GM18868 (cell line): Measurements from ENCODE around the gene ZNF436.
"Not testable (repeated sequence)": the region's sequence is repeated elsewhere in the genome, so short reads cannot be mapped to it uniquely, and the experiment has no call there.

ENCODE experiments used
- ATAC-seq: cut with Tn5 transposase; IDR thresholded peaks from one replicate; pipeline ENCODE4 v1.9.1; 2021; ENCODE audit warnings: mild to moderate bottlenecking, moderate library complexity; ENCODE audit not compliant: unreplicated experiment

The ZNF436 gene

DNA sequence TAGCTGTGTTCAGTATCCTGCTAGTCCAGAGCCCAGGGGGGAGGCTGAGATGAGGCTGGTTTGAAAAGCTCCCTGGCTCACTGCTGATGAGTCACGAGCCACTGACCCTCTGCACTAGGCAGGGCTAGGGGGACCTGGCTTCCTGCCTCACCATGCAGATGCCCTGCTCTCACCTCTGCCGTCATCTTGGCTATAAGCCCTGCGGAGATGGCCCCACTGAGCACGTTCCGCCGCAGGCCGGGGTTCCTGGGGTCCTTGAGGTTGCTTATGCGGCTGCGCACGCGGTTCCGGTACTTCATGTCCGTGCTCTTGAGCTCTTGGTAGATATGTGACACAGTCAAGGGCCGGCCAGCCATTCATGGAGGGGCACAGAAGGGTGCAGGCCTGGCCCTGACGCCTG lies 24.1 kb upstream of the ZNF436 start:
- ATAC-seq, result no peak

DNA sequence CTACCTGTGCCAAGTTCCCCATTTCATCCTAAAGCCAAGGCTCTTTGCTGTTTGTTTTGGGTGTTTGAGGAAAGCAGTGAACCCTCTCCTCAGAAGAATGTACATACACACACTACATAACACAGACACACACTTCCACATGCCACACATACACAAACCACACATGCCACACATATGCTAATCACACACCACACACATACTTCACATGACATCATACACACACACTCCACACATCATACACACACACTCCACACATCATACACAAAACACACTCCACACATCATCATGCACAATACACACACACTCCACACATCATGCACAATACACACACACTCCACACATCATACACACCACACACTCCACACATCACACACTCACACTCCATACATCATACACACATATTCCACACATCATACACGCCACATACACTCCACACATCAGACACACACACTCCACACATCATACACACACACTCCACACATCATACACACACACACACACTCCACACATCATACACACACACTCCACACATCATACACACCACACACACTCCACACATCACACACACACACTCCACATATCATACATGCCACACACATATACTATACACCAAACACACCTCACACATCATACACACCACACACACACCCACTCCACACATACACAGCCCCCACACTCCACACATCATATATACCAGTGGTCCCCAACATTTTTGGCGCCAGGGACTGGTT lies 22.7 kb upstream of the ZNF436 start:
- ATAC-seq, result no peak

DNA sequence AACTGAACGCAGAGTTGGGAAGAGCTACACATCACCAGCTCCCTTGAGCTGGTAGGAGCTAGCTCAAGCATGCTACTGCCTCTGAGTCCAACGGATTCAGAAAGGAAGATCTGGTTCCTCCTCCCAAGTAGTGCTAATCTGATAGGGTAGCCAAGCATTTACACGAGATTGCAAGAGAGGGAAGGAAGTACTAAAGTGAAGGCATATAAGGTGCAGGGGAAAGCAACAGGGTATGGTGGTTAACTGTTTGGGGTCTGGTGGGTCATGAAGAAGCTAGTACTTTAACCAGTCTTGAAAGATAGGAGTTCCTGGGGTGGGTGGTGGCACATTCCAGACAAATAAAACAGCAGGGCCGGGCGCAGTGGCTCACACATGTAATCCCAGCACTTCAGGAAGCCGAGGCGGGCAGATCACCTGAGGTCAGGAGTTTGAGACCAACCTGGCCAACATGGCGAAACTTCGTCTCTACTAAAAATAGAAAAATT lies 20.2 kb upstream of the ZNF436 start:
- no peak for ATAC-seq

DNA sequence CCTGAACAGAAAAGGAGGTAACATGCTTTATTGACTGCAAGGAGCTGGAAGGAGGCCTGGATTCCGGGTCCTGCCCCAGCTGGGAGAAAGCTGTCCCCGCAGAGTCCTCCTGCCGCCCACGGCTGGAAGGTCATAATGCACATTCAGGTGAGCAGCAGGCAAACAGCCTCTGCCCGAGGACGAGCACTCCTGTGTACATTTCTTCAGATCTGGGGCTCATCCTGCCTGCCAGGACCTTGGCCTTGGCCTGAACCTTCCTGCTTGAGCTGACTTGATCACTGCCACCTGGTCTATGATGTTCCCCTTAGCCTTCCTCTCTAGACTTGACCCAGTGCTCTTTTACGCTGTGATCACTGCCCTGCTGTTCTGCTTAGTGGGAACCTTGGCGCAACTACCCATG lies 17.9 kb upstream of the ZNF436 start:
- no peak for ATAC-seq

DNA sequence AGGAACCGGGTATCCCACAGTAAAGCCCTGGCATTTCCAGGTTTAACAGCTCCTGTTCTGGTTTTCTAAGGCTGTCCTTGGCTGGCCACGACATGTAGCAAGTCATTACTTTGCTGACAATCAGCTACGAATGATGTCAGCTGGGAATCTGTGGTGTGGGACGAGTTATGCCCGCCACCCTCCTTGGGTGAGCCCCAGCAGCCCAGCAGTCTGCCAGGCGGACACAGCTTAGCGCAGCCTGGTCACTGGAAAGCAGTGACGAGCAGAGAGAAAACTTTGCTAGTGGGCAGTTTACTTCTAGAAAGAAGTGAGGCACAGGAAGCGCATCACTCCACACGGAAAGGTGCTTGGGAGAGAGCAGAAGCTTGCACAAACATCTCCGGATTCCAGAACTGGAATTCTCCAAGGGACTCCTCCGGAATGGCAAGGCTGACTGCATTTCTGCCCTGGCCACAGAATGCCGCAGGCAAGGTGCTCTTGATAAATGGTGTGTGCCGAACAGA lies 15.5 kb upstream of the ZNF436 start:
- ATAC-seq, result no peak

DNA sequence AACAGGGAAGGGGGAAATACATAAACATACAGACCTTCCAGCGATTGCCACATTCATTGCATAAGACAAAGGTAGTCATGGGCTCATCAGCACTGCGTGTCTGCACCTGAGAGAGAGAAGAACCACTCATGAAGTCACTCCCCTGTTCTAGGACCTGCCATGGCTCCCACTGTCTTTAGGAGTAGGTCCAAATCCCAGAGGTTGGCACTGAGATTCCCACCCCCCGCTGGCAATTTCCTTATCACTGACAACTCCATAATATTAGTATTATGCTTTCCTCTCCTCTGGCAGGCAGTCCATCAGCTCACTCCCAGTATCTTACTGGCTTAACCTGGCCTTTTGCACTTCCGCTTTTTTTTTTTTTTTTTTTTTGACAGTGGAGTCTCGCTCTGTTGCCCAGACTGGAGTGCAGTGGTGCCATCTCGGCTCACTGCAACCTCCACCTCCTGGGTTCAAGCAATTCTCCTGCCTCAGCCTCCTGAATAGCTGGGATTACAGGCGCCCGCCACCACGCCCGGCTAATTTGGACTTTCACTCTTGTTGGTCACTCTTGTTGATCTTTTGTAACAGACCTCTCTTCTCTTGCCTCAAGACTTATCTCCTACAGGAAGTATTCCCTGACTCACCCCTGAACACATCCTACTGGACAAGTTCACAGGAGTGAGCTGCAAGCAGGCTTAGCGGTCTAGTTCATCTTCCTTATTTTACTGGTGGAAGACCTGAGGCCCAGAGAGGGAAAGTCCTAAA lies 14.8 kb upstream of the ZNF436 start:
- ATAC-seq, result no peak

DNA sequence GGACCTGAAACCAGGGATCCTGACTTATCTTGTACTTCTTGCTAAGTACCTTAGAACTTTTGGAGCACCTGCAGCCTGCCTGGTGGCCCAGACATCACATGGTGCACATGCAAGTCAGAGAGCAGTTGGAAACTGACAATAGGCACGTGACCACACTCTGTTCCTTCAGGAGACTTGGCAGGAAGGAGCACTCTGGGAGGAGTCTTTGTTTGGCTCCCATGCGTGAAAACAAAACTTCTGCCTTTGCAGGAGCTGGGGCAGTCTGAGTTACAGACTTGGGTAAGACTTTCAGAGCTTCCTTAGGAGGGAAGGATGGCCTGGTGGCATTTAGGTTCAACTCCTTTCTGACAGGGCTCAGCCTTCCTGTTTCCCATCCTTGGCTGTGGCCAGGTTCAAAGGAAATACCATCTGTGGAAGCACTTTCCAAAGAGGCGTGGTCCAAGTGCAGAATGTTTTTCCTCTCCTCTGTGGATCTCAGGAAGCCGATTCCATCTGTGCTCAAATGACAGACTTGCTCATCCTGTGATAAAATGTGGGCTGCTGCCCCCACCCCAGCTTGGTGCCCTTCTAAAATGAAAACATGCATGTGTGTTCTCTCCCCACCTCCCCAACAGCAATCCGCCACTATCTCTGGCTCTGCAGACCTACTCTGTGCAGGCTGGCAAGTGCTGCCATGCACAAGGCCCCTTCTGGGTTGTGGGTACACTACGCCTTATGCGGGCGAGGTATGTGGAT lies 14.1 kb upstream of the ZNF436 start:
- ATAC-seq, result no peak

DNA sequence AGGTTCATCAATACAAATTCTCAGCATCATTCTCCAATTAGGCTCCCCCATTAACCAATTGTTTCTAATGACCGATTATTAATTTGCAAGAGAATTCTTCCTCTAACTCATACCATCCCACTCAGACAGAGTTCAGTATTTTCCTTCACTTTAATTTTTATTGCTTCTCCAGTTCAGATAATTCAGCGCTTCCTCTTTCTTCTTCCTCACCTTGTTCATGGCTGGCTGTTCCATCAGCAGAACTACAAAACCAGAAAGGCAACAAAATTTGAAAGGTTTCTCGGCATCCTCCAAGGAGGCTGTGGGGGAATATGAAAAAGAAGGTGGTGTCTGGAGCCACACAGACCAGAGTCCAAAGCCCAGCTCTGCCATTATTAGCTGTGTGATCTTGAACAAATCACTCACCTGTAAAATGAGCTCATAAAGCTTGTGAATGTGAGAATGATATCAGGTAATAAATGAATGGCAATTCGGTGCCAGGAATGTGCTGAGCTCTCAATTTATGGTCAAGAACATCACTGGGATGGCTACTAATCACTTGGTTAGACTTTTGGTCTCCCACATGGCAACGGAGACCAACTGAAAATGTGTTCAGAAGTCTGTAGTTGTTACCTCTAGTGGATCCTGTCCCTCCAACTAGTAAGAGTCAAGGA lies 11.7 kb upstream of the ZNF436 start:
- ATAC-seq, result no peak

DNA sequence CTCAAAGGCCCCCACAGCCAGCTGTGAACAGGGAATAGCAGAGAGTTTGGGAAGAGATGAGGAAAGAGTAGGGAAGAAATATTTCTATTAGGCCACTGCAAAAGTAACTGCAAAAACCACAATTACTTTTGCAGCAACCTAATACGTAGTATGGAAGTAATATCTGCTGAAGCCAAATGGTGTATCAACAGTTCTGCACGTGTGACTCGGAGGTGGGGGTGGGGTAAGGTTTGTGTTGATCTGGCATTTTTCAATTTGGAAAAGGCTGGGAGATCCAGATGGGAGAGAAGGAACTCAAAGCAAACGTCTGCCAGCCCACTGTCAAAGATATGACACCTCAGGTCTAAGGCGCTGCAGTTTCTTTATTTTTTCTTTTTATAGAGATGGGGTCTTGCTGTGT lies 11.1 kb upstream of the ZNF436 start:
- no peak for ATAC-seq

DNA sequence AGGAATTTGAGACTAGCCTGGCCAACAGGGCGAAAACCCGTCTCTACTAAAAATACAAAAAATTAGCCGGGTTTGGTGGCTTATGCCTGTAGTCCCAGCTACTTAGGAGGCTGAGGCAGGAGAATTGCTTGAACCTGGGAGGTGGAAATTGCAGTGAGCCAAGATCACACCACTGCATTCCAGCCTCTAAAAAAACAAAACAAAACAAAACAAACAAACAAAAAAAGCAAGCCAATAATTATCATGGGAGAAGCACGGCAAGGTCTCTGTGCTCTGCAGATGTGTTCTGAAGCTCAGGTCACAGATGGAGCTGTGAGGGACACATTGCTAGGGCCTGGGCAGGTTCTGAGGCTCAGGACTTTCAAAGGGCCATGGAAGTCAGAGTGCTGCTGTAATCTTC lies 10.6 kb upstream of the ZNF436 start:
- not testable (repeated sequence) for ATAC-seq

DNA sequence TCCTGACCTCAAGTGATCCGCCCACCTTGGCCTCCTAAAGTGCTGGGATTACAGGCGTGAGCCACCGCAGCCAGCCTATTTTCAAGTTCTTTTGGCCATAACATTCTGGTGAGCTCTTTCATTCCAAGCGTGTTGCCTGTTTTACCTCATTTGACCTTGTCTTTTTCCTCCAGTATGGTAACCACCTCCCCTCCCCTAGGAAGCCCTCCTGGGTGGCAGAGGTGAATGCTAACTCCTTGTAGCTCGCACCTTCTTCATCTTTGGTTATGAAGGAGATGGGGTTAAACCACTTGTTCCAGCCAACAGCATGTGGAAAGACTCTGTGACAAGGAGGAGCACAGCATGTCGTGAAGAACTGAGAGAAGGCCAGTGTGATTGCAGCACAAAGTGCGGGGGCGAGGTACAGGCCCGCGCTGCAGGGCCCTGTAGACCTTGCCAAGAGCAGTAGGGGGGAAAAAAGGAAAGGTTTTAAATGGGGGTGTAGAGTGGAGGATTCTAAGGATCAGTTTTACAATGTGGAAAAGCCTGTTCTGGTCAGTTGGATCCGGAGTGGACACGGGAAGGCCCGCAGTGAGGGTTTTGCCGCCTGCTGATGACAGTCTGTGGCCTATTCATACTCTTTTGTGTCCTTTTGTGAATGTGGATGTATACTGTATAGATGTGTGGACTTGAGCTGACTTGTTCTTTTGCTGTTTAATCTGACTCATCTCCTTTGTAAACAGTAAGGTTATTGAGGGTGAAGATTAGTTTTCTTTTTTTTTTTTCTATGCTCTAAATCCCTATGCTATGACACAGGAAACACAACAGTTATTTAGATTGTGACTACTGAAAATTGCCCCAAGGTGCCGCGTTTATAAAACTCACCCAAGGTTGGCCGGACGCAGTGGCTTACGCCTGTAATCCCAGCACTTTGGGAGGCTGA lies 7.5 kb upstream of the ZNF436 start:
- no peak for ATAC-seq

DNA sequence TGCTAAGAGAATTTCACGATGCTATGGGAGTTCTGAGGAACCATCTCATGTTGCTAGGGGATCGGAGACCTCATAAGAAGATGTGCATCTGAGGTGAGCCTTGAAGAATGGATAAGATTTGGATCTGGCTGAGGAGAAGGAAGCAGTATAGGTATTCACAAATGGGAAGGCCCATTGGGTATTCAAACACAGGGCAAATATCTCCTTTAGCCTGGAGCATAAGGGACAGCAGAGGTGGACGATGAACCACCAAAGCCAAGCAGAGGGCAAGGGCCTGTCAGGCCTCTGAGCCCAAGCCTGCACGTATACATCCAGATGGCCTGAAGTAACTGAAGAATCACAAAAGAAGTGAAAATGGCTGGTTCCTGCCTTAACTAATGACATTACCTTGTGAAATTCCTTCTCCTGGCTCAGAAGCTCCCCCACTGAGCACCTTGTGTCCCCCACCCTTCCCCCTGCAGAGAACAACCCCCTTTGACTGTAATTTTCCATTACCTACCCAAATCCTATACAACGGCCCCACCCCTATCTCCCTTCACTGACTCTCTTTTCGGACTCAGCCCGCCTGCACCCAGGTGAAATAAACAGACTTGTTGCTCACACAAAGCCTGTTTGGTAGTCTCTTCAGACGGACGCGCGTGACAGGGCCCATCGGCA lies 4.6 kb upstream of the ZNF436 start:
- ATAC-seq, result not testable (repeated sequence)

DNA sequence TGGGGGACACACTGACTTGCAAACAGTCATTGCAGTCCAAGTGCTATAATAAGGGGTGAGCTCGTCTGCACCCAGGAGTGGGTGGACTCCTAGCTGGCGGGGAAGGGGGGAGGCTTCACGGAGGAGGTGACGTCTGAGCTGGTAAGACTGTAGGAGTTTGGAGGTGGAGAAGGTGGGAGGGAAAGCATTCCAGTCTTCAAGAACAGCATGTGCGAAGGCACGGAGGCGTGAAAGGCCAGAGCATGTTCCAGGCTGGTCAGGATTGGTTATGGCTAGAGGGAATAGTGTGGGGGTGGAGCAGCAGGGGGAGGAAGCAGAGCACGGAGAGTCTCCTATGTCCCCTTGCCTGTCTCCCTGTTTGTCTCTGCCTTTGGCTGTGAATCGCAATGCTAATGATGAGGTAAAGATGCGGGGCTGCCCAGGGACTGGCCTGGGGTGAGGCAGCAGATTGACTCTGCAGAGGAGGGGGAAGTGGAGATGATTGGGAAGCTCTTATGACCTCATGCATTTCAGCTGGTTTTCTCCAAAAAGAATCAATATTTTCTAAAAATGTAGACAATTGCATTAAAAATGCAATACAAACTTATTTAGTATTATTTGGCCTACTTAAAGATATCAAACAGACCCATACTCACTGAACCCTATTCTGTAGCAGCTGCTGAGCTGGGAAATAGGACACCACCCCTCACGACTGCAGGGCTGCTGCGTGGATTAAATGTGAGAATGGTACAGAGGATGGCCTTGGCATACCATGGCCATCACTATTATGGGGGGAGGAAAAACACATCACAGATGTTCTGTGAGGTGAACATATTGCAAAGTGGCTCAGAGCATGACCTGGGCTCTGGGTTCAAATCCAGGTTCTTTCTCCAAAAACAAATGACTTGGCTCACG lies 2.6 kb upstream of the ZNF436 start:
- ATAC-seq, result no peak

DNA sequence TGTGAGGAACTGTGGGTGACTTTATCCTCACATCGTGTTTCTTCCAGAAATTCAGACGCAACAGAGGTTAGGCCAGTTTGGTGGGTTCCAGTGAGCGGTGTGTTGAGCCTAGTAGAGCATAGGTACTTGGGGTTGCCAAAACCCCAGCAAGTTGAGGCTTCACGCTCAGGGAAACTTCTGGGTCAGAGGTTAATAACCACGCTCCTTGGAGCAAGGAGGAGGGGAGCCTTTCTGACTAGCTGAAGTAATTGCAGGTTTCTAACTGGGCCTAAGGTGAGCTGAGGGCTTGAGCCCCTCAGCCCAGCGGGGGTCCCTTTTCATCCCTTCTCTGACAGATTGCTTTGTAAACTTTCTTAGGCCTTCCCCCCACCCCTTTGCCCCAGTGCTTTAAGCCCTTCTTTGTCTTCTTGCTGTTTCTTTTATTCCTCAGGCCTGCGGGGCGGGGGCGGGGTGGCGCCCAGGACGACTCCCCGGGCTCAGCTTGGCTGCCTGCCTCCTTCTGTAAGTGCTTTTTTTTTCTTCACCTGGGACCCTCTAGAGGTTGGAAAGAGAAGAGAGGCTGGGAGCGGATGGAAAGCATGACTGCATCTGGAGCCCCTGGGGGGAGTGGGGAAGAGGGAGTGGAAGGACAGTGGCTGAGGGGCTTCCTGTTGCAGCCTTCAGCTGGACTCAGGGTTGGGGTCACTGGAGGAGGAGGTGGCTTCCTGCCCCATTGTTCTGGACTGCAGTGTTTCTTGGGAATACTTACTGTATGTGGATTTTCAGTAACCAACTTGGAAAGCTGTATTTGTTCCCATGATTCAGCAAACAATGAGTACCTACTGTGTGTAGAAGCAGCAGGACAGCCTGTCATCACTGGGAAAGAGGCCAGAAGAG lies 1.3 kb upstream of the ZNF436 start:
- no peak for ATAC-seq

DNA sequence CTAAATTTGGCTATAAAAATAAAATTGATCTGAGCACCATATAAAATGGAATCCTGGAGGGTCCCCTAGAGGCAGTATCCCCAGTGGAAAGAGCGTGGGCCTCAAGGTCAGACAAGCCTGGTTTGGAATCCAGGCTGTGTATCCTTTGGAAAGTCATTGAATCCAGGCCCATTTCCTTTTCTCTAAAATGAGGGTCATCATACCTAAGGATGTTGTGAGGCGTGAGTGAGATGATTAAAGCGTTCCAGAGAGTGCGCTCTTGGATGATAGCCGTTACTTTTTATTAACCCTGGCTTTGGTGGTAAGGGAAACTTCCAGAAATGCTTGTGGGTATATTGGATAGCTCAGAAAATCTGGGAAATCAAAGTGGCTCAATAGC lies 683 bp upstream of the ZNF436 start:
- no peak for ATAC-seq

DNA sequence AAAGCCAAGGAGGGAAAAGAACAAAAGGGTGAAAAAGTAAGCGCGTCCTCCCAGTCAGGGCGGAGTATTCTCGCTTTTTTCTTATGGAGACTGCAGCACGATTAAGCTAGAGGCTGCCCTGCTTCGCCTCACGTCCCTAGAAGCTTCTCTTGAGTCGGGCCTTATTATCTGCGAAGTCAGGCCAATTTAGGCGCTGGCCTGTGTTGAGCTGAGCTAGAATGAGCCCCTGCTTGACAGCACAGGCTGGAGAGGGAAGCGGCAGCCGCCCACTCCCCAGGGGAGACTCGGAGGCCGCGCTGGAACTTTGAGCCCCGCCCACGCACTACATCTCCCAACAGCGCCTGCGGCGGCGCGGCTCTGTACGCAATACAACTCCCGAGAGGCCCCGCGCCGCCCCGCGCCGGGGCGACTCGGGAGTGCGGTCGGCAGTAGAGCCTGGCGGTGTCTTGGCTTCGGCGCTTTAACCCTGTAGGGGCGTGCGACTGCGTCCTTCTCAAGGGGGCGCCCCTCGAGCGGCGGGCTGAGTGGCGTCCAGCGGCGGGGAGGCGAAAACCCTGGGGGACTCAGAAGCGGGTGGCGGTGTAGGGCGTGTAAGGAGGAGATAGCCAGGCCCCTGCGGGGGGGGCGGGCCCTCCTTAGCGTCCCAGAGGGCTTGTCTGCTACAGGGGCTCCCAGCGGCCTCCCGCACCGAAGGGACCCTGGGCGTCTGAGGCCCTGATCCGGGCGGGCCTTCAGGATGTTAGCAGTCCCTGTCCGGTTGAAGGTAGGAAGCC lies 888 bp downstream of the ZNF436 start:
- peak; percentile 57 for ATAC-seq
